Esophagus (tissue), 2 donors: ENCODE data around the gene CD300LD. TPM values are rescaled to one million over a fixed set of nuclear protein-coding genes. Genes with fewer than 3 reads are reported as not detected.

ENCODE experiments used
- H3K27ac ChIP-seq, 2 donors: one replicate each; pipeline ENCODE4 v1.5.1; 2013; ENCODE audit warnings: low read depth in 2 of 2, mild to moderate bottlenecking in 2 of 2, inconsistent platforms in 1 of 2, low read length in 1 of 2, moderate library complexity in 1 of 2
- H3K27me3 ChIP-seq, 2 donors: one replicate each; pipeline ENCODE4 v1.6.1; 2013; ENCODE audit warnings: low read length in 2 of 2, control low read depth in 1 of 2, mild to moderate bottlenecking in 1 of 2; ENCODE audit not compliant: insufficient read depth in 2 of 2, control insufficient read depth in 1 of 2
- H3K36me3 ChIP-seq, 2 donors: one replicate each; pipeline ENCODE4 v1.6.1; 2013; ENCODE audit warnings: low read length in 1 of 2; ENCODE audit not compliant: control insufficient read depth in 2 of 2, insufficient read depth in 2 of 2
- H3K4me1 ChIP-seq, 2 donors: one replicate each; pipeline ENCODE4 v1.6.1; 2013; ENCODE audit warnings: low read length in 1 of 2; ENCODE audit not compliant: control insufficient read depth in 2 of 2, insufficient read depth in 2 of 2
- H3K4me3 ChIP-seq, 2 donors: one replicate each; pipeline ENCODE4 v1.5.1; 2013; ENCODE audit warnings: low read length in 2 of 2, mild to moderate bottlenecking in 2 of 2, low read depth in 1 of 2, moderate library complexity in 1 of 2
- H3K9me3 ChIP-seq, 2 donors: one replicate each; pipeline ENCODE4 v1.6.1; 2013; ENCODE audit warnings: mild to moderate bottlenecking in 2 of 2, low read depth in 1 of 2, low read length in 1 of 2, moderate library complexity in 1 of 2; ENCODE audit not compliant: control insufficient read depth in 2 of 2, insufficient read depth in 1 of 2
- WGBS, 2 donors: extraction: QIAGEN DNeasy Blood & Tissue Kit; methylation state at CpG; one replicate each; pipeline ENCODE4 v1.1.7; 2013; 5-methylcytosine and 5-hydroxymethylcytosine counted together
- polyA plus RNA-seq, 2 donors: library from polyadenylated mRNA; stranded (reverse); fragments of 200-250 nt; gene quantifications; one replicate each; pipeline ENCODE4 v1.2.3, GENCODE V29; 2013
- donor health status: healthy with polysubstance abuse.
- donor health status: Bipolar disorder and iron deficiency.

The CD300LD gene
- polyA plus RNA-seq, 2 donors, result not detected

- Histone ChIP-seq H3K4me1 (peaks cover 3 to 4% of the 10 kb centered on the region in 2 donors), H3K27ac (no peak overlapping the region), H3K9me3 (peaks cover 0 to 2% of the 10 kb centered on the region in 2 donors), H3K4me3 (no peak overlapping the region), H3K27me3 (no peaks in the 10 kb centered on the region), H3K36me3 (no peaks in the 10 kb centered on the region)
- WGBS, 2 donors, result 25 to 32% methylated on average over 2 of the region's 2 CpGs
These were observed 18.0 kb upstream of the CD300LD start for GRCh38 chr17:74610108-74610507.

GRCh38 chr17:74608511-74608910, 16.4 kb upstream of the CD300LD start:
- H3K27ac ChIP-seq, result no peak overlapping the region
- H3K36me3 ChIP-seq, result no peaks in the 10 kb centered on the region
- no peak overlapping the region for H3K4me3 ChIP-seq
- 95 to 97% methylated on average over 3 of the region's 3 CpGs for WGBS, 2 donors
- peaks cover 4 to 10% of the 10 kb centered on the region in 2 donors for H3K4me1 ChIP-seq
- peaks cover 0 to 2% of the 10 kb centered on the region in 2 donors for H3K9me3 ChIP-seq
- H3K27me3 ChIP-seq, result no peaks in the 10 kb centered on the region

- H3K36me3 ChIP-seq, result no peaks in the 10 kb centered on the region
- 39% methylated on average over 1 of the region's 1 CpG for WGBS, 2 donors
- no peaks in the 10 kb centered on the region for H3K27me3 ChIP-seq
- H3K4me3 ChIP-seq, result no peak overlapping the region
- H3K27ac ChIP-seq, result no peak overlapping the region
- peaks cover 0 to 2% of the 10 kb centered on the region in 2 donors for H3K9me3 ChIP-seq
- H3K4me1 ChIP-seq, result peaks cover 4 to 10% of the 10 kb centered on the region in 2 donors
These were observed 15.1 kb upstream of the CD300LD start for GRCh38 chr17:74607221-74607620.

GRCh38 chr17:74606050-74606449, 14.0 kb upstream of the CD300LD start:
- H3K9me3 ChIP-seq, result peaks cover 0 to under 1% of the 10 kb centered on the region in 2 donors
- peaks cover 4 to 10% of the 10 kb centered on the region in 2 donors for H3K4me1 ChIP-seq
- no peaks in the 10 kb centered on the region for H3K27me3 ChIP-seq
- no peak overlapping the region for H3K27ac ChIP-seq
- H3K36me3 ChIP-seq, result no peaks in the 10 kb centered on the region
- no peak overlapping the region for H3K4me3 ChIP-seq
- WGBS, 2 donors, result 83 to 91% methylated on average over 8 of the region's 8 CpGs

- Histone ChIP-seq H3K9me3 (no peaks in the 10 kb centered on the region), H3K27ac (peak overlapping the region; percentile 77 to 90), H3K27me3 (no peaks in the 10 kb centered on the region), H3K4me3 (no peak overlapping the region), H3K4me1 (peaks cover 4 to 10% of the 10 kb centered on the region in 2 donors), H3K36me3 (no peaks in the 10 kb centered on the region)
- WGBS, 2 donors, result 25 to 49% methylated on average over 10 of the region's 10 CpGs
These were observed 13.3 kb upstream of the CD300LD start for GRCh38 chr17:74605361-74605760.

- Histone ChIP-seq H3K27ac (peak overlapping the region; percentile 77 to 90), H3K4me1 (peaks cover 4 to 10% of the 10 kb centered on the region in 2 donors), H3K4me3 (no peak overlapping the region), H3K27me3 (no peaks in the 10 kb centered on the region), H3K9me3 (no peaks in the 10 kb centered on the region), H3K36me3 (no peaks in the 10 kb centered on the region)
- WGBS, 2 donors, result 51 to 56% methylated on average over 10 of the region's 10 CpGs
These were observed 12.7 kb upstream of the CD300LD start for GRCh38 chr17:74604761-74605160.

- Histone ChIP-seq H3K9me3 (no peaks in the 10 kb centered on the region), H3K4me1 (peaks cover 4 to 10% of the 10 kb centered on the region in 2 donors)
- 70 to 80% methylated on average over 6 of the region's 6 CpGs for WGBS, 2 donors
These were observed 12.1 kb upstream of the CD300LD start for GRCh38 chr17:74604200-74604599.

GRCh38 chr17:74603746-74604145, 11.7 kb upstream of the CD300LD start:
- Histone ChIP-seq H3K4me3 (no peak overlapping the region), H3K27ac (no peak overlapping the region), H3K36me3 (no peaks in the 10 kb centered on the region), H3K27me3 (no peaks in the 10 kb centered on the region), H3K4me1 (peaks cover 6 to 10% of the 10 kb centered on the region in 2 donors), H3K9me3 (no peaks in the 10 kb centered on the region)
- WGBS, 2 donors, result 71 to 84% methylated on average over 5 of the region's 5 CpGs

More at GRCh38 chr17:74604200-74604599, 12.1 kb upstream of the CD300LD start:
- no peak overlapping the region for H3K4me3 ChIP-seq
- peak overlapping the region in 1 of 2 donors; percentile 6 for H3K27ac ChIP-seq
- H3K27me3 ChIP-seq, result no peaks in the 10 kb centered on the region
- no peaks in the 10 kb centered on the region for H3K36me3 ChIP-seq

GRCh38 chr17:74603037-74603635, 11.1 kb upstream of the CD300LD start:
- Histone ChIP-seq H3K4me3 (no peak overlapping the region), H3K27ac (no peak overlapping the region), H3K36me3 (no peaks in the 10 kb centered on the region), H3K9me3 (no peaks in the 10 kb centered on the region), H3K4me1 (peaks cover 6 to 10% of the 10 kb centered on the region in 2 donors), H3K27me3 (no peaks in the 10 kb centered on the region)
- WGBS, 2 donors, result 64 to 69% methylated on average over 6 of the region's 6 CpGs

GRCh38 chr17:74601944-74602572, 10.0 kb upstream of the CD300LD start:
- H3K4me1 ChIP-seq, result peaks cover 6 to 10% of the 10 kb centered on the region in 2 donors
- H3K9me3 ChIP-seq, result no peaks in the 10 kb centered on the region
- H3K27ac ChIP-seq, result no peak overlapping the region
- 41 to 46% methylated on average over 12 of the region's 12 CpGs for WGBS, 2 donors
- H3K4me3 ChIP-seq, result no peak overlapping the region
- no peaks in the 10 kb centered on the region for H3K27me3 ChIP-seq
- H3K36me3 ChIP-seq, result no peaks in the 10 kb centered on the region
